CD14-positive monocyte (primary cell): ENCODE results near the gene RNF181. TPM values are rescaled to one million over a fixed set of nuclear protein-coding genes. Genes with fewer than 3 reads are reported as not detected.

ENCODE experiments used
- DNase-seq, 3 donors: peaks; one replicate each; pipeline ENCODE4 v3.0.0-alpha.2; 2011 to 2022
- H2AFZ ChIP-seq: 2 replicates; pipeline ENCODE4 v1.6.0; 2012; ENCODE audit warnings: mild to moderate bottlenecking, low read depth, low read length, inconsistent platforms; ENCODE audit not compliant: insufficient read depth, poor library complexity, severe bottlenecking
- H3K27ac ChIP-seq, 2 donors: 1 replicate in 1 of 2; 2 replicates in 1 of 2; pipeline ENCODE4 v1.5.1; 2012 to 2013; ENCODE audit warnings: low read length in 2 of 2, control low read depth in 1 of 2, inconsistent platforms in 1 of 2, low read depth in 1 of 2, mild to moderate bottlenecking in 1 of 2
- H3K27me3 ChIP-seq, 2 donors: one replicate each; pipeline versions ENCODE4 v1.6.0 to v1.6.1; 2011 to 2013; ENCODE audit warnings: low read length in 2 of 2; ENCODE audit not compliant: control insufficient read depth in 2 of 2, insufficient read depth in 2 of 2
- H3K36me3 ChIP-seq, 2 donors: replicated peaks in 1 of 2; 1 replicate in 1 of 2; 2 replicates in 1 of 2; pipeline versions ENCODE4 v1.5.1 to v1.6.1; 2012 to 2013; ENCODE audit warnings: low read length in 2 of 2, control low read depth in 1 of 2, inconsistent platforms in 1 of 2, mild to moderate bottlenecking in 1 of 2; ENCODE audit not compliant: insufficient read depth in 2 of 2, control insufficient read depth in 1 of 2
- H3K4me1 ChIP-seq, 2 donors: 1 replicate in 1 of 2; 2 replicates in 1 of 2; pipeline versions ENCODE4 v1.5.1 to v1.6.1; 2012 to 2013; ENCODE audit warnings: low read length in 2 of 2, control low read depth in 1 of 2, inconsistent platforms in 1 of 2, mild to moderate bottlenecking in 1 of 2, moderate library complexity in 1 of 2; ENCODE audit not compliant: insufficient read depth in 2 of 2, control insufficient read depth in 1 of 2
- H3K4me2 ChIP-seq: replicated peaks from 2 replicates; pipeline ENCODE3; 2012; ENCODE audit warnings: low read length, moderate library complexity, mild to moderate bottlenecking; ENCODE audit not compliant: poor library complexity, severe bottlenecking; ENCODE audit errors: extremely low read depth
- H3K4me3 ChIP-seq, 3 experiments: fragments of 200-600 bp in 1 of 3; sonication (generic) in 1 of 3; replicated peaks in 1 of 3; 1 replicate in 2 of 3; 2 replicates in 1 of 3; pipeline ENCODE4 v1.5.1; 2011 to 2013; ENCODE audit warnings: low read length in 3 of 3, mild to moderate bottlenecking in 3 of 3, control low read depth in 2 of 3, low read depth in 2 of 3, inconsistent platforms in 1 of 3, moderate library complexity in 1 of 3
- H3K79me2 ChIP-seq: 2 replicates; pipeline ENCODE4 v1.6.0; 2012; ENCODE audit warnings: mild to moderate bottlenecking, control low read depth, inconsistent platforms, low read length, moderate library complexity; ENCODE audit not compliant: insufficient read depth
- H3K9ac ChIP-seq: 2 replicates; pipeline ENCODE4 v1.6.0; 2017; ENCODE audit warnings: low read length, mild to moderate bottlenecking; ENCODE audit not compliant: insufficient read depth, poor library complexity, severe bottlenecking
- H3K9me3 ChIP-seq, 2 donors: replicated peaks in 1 of 2; 1 replicate in 1 of 2; 2 replicates in 1 of 2; pipeline versions ENCODE4 v1.5.1 to v1.6.1; 2012 to 2013; ENCODE audit warnings: low read length in 2 of 2, control low read depth in 1 of 2; ENCODE audit not compliant: control insufficient read depth in 1 of 2, insufficient read depth in 1 of 2
- H4K20me1 ChIP-seq: 2 replicates; pipeline ENCODE4 v1.6.0; 2012; ENCODE audit warnings: mild to moderate bottlenecking, low read length, control low read depth, moderate library complexity; ENCODE audit not compliant: insufficient read depth
- H3K27ac Mint-ChIP-seq, 7 donors: one replicate each; pipeline ENCODE4 v1.8.0; 2020; ENCODE audit warnings: mild to moderate bottlenecking in 7 of 7, mixed read lengths in 7 of 7, moderate library complexity in 6 of 7, inconsistent platforms in 2 of 7
- H3K27me3 Mint-ChIP-seq, 3 donors: one replicate each; pipeline ENCODE4 v1.8.0; 2021 to 2022; ENCODE audit warnings: low read depth in 3 of 3, mild to moderate bottlenecking in 3 of 3, mixed read lengths in 3 of 3, moderate library complexity in 3 of 3, inconsistent platforms in 1 of 3
- H3K36me3 Mint-ChIP-seq, 2 donors: one replicate each; pipeline ENCODE4 v1.8.0; 2020; ENCODE audit warnings: mixed read lengths in 2 of 2, inconsistent platforms in 1 of 2, mild to moderate bottlenecking in 1 of 2
- H3K4me1 Mint-ChIP-seq: one replicate; pipeline ENCODE4 v1.8.0; 2020; ENCODE audit warnings: mild to moderate bottlenecking, mixed read lengths
- H3K4me3 Mint-ChIP-seq, 2 donors: one replicate each; pipeline ENCODE4 v1.8.0; 2020; ENCODE audit warnings: mild to moderate bottlenecking in 2 of 2, mixed read lengths in 2 of 2, moderate library complexity in 1 of 2
- H3K9me3 Mint-ChIP-seq, 7 donors: one replicate each; pipeline ENCODE4 v1.8.0; 2020 to 2022; ENCODE audit warnings: mixed read lengths in 7 of 7, mild to moderate bottlenecking in 6 of 7, moderate library complexity in 6 of 7, inconsistent platforms in 2 of 7
- WGBS: methylation state at CpG from one replicate; pipeline ENCODE4 v1.1.5; 2013; ENCODE audit warnings: missing lambda C conversion rate; ENCODE audit not compliant: insufficient coverage; 5-methylcytosine and 5-hydroxymethylcytosine counted together
- intact Hi-C, 2 donors: fragments of 100-400 bp; cut with micrococcal nuclease; formaldehyde crosslinking; loops; one replicate each; pipeline versions ENCODE4 v1.15.0 to v1.15.1; 2023
- polyA plus RNA-seq, 3 donors: library from polyadenylated mRNA; depleted of rRNA in 1 of 3; unstranded in 2 of 3; stranded (reverse) in 1 of 3; fragments of 300-500 nt in 2 of 3; fragments of >200 nt in 1 of 3; fragmentation: Illumina TruSeq in 2 of 3; gene quantifications; 1 replicate in 2 of 3; 2 replicates in 1 of 3; pipeline ENCODE4 v1.2.3, GENCODE V29; 2012 to 2021
- TF ChIP-seq, protein P1 (sequence below): fragments of 200-600 bp; IDR thresholded peaks from one replicate; pipeline ENCODE4 v1.8.0; 2022; ENCODE audit warnings: antibody characterized with exemption, mild to moderate bottlenecking

RNF181 gene
- polyA plus RNA-seq, 3 donors: 254 to 475 (median 382) TPM

DNA sequence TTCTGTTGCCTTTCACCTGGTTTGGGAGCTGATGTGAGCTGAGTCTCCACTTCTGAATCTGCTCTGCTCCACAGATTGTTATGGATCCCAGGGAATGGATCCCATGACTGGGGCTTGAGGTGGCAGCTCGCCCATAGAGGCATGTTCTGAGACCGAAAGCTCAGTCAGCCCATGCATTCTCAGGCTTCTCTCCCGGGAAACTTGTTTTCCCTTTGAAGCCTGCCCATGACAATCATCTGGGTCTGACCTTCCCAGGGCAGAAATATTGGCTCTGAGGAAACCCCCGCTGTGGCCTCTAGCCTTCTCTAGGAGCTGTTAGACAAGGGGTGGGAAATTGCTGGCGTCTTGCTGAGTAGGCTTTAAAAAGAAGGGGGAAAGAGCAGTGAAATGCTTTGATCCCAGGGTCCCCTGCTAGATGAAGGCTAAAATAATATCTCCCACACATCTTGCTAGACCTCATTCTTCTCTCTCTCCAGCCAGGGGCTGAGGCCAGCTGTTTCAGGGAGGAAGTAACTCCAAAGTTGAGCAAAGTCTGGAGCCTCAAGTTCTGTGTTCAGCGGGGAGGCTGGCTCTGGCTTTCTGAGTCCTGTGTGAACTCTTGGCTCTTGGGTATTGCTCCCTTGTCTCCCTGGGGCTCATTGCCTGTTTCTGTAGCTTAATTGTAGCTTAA is 16.1 kb upstream of the RNF181 start:
- DNase-seq: peak in 2 of 3 donors; percentile 47 to 59
- H3K4me1 ChIP-seq: peaks cover 51 to 68% of the 10 kb centered on the region in 2 donors
- peak overlapping the region; percentile 85 to 91 for H3K27ac ChIP-seq
- peaks cover 62% of the 10 kb centered on the region for H3K4me1 Mint-ChIP-seq
- TF ChIP-seq, protein P1, sequence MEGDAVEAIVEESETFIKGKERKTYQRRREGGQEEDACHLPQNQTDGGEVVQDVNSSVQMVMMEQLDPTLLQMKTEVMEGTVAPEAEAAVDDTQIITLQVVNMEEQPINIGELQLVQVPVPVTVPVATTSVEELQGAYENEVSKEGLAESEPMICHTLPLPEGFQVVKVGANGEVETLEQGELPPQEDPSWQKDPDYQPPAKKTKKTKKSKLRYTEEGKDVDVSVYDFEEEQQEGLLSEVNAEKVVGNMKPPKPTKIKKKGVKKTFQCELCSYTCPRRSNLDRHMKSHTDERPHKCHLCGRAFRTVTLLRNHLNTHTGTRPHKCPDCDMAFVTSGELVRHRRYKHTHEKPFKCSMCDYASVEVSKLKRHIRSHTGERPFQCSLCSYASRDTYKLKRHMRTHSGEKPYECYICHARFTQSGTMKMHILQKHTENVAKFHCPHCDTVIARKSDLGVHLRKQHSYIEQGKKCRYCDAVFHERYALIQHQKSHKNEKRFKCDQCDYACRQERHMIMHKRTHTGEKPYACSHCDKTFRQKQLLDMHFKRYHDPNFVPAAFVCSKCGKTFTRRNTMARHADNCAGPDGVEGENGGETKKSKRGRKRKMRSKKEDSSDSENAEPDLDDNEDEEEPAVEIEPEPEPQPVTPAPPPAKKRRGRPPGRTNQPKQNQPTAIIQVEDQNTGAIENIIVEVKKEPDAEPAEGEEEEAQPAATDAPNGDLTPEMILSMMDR: no peak
- no peaks in the 10 kb centered on the region for H3K9me3 ChIP-seq
- peak overlapping the region; percentile 76 for H3K9ac ChIP-seq
- intact Hi-C loops: no loop called here
- no peaks in the 10 kb centered on the region for H3K27me3 ChIP-seq
- peaks cover 0 to 3% (median 1%) of the 10 kb centered on the region in 3 donors for H3K27me3 Mint-ChIP-seq
- peaks cover 64% of the 10 kb centered on the region for H3K79me2 ChIP-seq
- WGBS: 4% methylated on average over 3 of the region's 6 CpGs
- peak overlapping the region; percentile 81 for H3K4me2 ChIP-seq
- H4K20me1 ChIP-seq: peaks cover 25% of the 10 kb centered on the region
- peak overlapping the region; percentile 92 to 98 (median 96) for H3K27ac Mint-ChIP-seq
- peak overlapping the region; percentile 90 for H2AFZ ChIP-seq
- H3K36me3 ChIP-seq: peaks cover 15 to 24% of the 10 kb centered on the region in 2 donors
- peaks cover 22 to 35% of the 10 kb centered on the region in 2 donors for H3K36me3 Mint-ChIP-seq
- H3K9me3 Mint-ChIP-seq: no peaks in the 10 kb centered on the region
- peak overlapping the region; percentile 53 to 86 (median 78) for H3K4me3 ChIP-seq
- H3K4me3 Mint-ChIP-seq: peak overlapping the region; percentile 96 to 99

DNA sequence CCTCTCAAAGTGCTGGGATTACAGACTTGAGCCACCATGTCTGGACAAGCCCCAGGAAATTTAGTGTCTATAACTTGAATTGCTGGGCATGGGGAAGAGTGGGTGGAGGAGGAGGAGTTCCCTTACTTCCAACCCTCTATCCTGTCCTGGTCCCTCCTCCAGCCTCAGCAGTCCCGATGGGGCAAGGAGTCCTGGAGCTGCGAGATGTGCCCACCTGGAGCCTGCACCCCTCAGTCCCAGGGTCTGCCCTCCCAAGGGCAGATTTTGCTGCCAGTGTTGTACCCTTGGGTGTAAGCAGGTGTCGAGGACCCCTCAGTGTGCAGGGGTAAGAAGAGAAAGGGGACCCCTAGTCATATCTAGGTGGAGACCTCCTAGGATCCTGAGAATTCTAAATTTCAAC is 15.3 kb upstream of the RNF181 start:
- peak overlapping the region; percentile 81 for H3K4me2 ChIP-seq
- Mint-ChIP-seq H3K4me1 (peaks cover 69% of the 10 kb centered on the region), H3K27me3 (peaks cover 0 to 3% (median 1%) of the 10 kb centered on the region in 3 donors), H3K4me3 (peak overlapping the region; percentile 42 to 96), H3K36me3 (peaks cover 22 to 36% of the 10 kb centered on the region in 2 donors), H3K9me3 (no peaks in the 10 kb centered on the region), H3K27ac (peak overlapping the region; percentile 92 to 98 (median 96))
- H4K20me1 ChIP-seq: peaks cover 25% of the 10 kb centered on the region
- DNase-seq: no peak
- intact Hi-C loops: no loop called here
- peaks cover 15 to 24% of the 10 kb centered on the region in 2 donors for H3K36me3 ChIP-seq
- H3K27ac ChIP-seq: peak overlapping the region; percentile 85 to 91
- peak overlapping the region in 1 of 3 experiments; percentile 86 for H3K4me3 ChIP-seq
- WGBS: 61% methylated on average over 3 of the region's 3 CpGs
- peak overlapping the region; percentile 76 for H3K9ac ChIP-seq
- H3K9me3 ChIP-seq: no peaks in the 10 kb centered on the region
- TF ChIP-seq, protein P1: no peak
- H3K79me2 ChIP-seq: peaks cover 72% of the 10 kb centered on the region
- no peaks in the 10 kb centered on the region for H3K27me3 ChIP-seq
- H2AFZ ChIP-seq: no peak overlapping the region
- H3K4me1 ChIP-seq: peaks cover 59 to 76% of the 10 kb centered on the region in 2 donors
